HepG2 (cell line): ENCODE data around the gene SFTA2.

Experiments used
- AFF4 ChIP-seq: sonication (generic); formaldehyde crosslinking; IDR thresholded peaks from 2 replicates; pipeline ENCODE4 v1.4.0; 2020; ENCODE audit warnings: missing genetic modification reagents
- CTCF ChIP-seq: sonication (generic); formaldehyde crosslinking; IDR thresholded peaks from 2 replicates; pipeline ENCODE4 v1.5.0; 2020; ENCODE audit warnings: mild to moderate bottlenecking, missing genetic modification reagents, moderate library complexity
- EZH2 ChIP-seq: conservative IDR thresholded peaks from 2 replicates; pipeline ENCODE4 v1.6.1; 2012; ENCODE audit warnings: mild to moderate bottlenecking, low read depth, low read length, moderate library complexity
- NR2C2 ChIP-seq: sonication (generic); formaldehyde crosslinking; IDR thresholded peaks from 2 replicates; pipeline ENCODE4 v1.4.0; 2020; ENCODE audit warnings: missing genetic modification reagents, mild to moderate bottlenecking, moderate library complexity, borderline replicate concordance
- POLR2AphosphoS5 ChIP-seq: IDR thresholded peaks from 2 replicates; pipeline ENCODE4 v1.6.1; 2012; ENCODE audit warnings: low read depth, low read length
- SIN3A ChIP-seq: IDR thresholded peaks from 2 replicates; pipeline ENCODE4 v1.6.1; 2011; ENCODE audit warnings: low read depth, mild to moderate bottlenecking, control low read depth, low read length, borderline replicate concordance
- TF ChIP-seq, protein P1 (sequence below): IDR thresholded peaks from 2 replicates; pipeline ENCODE4 v1.4.0; 2020; ENCODE audit warnings: mild to moderate bottlenecking, missing genetic modification reagents

DNA sequence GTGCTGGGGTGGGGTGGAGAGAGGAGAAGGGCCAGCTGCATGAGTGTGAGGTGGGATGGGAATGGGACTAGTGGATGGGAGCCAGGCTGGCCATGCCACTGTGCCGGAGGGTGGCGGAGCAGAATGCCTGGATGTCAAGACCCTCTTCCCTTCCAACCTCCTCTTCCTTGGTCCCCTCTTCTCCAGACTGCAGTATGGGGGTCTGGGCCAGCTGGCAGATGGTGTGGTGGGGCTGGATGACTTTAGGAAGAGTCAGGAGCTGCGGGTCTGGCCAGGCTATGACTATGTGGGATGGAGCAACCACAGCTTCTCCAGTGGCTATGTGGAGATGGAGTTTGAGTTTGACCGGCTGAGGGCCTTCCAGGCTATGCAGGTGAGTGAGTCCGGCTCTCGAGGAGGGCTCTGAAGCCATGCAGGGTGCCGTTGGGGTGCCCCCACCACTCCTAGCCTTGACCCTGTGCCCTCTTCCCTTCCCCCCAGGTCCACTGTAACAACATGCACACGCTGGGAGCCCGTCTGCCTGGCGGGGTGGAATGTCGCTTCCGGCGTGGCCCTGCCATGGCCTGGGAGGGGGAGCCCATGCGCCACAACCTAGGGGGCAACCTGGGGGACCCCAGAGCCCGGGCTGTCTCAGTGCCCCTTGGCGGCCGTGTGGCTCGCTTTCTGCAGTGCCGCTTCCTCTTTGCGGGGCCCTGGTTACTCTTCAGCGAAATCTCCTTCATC lies 40.0 kb downstream of the SFTA2 start:
- TF ChIP-seq EZH2 = no peak
- no peak for TF ChIP-seq CTCF
- TF ChIP-seq POLR2AphosphoS5 = no peak
- TF ChIP-seq, protein P1, sequence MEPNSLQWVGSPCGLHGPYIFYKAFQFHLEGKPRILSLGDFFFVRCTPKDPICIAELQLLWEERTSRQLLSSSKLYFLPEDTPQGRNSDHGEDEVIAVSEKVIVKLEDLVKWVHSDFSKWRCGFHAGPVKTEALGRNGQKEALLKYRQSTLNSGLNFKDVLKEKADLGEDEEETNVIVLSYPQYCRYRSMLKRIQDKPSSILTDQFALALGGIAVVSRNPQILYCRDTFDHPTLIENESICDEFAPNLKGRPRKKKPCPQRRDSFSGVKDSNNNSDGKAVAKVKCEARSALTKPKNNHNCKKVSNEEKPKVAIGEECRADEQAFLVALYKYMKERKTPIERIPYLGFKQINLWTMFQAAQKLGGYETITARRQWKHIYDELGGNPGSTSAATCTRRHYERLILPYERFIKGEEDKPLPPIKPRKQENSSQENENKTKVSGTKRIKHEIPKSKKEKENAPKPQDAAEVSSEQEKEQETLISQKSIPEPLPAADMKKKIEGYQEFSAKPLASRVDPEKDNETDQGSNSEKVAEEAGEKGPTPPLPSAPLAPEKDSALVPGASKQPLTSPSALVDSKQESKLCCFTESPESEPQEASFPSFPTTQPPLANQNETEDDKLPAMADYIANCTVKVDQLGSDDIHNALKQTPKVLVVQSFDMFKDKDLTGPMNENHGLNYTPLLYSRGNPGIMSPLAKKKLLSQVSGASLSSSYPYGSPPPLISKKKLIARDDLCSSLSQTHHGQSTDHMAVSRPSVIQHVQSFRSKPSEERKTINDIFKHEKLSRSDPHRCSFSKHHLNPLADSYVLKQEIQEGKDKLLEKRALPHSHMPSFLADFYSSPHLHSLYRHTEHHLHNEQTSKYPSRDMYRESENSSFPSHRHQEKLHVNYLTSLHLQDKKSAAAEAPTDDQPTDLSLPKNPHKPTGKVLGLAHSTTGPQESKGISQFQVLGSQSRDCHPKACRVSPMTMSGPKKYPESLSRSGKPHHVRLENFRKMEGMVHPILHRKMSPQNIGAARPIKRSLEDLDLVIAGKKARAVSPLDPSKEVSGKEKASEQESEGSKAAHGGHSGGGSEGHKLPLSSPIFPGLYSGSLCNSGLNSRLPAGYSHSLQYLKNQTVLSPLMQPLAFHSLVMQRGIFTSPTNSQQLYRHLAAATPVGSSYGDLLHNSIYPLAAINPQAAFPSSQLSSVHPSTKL (CRISPR knock-in tag) = no peak
- no peak for TF ChIP-seq SIN3A
- TF ChIP-seq AFF4 (CRISPR knock-in tag) = no peak
- TF ChIP-seq NR2C2 (CRISPR knock-in tag) = no peak
